Stimulated activated CD8-positive, alpha-beta memory T cell treated with anti-CD3 and anti-CD28 coated beads, Interleukin-2, amount 100 ng/mL, for 48 hours (primary cell): ENCODE results near the gene ERLIN1.

ENCODE experiments used
- DNase-seq, 2 donors: peaks; one replicate each; pipeline ENCODE4 v3.0.0-alpha.2; 2020; ENCODE audit warnings: low read depth in 2 of 2

ERLIN1 gene

DNA sequence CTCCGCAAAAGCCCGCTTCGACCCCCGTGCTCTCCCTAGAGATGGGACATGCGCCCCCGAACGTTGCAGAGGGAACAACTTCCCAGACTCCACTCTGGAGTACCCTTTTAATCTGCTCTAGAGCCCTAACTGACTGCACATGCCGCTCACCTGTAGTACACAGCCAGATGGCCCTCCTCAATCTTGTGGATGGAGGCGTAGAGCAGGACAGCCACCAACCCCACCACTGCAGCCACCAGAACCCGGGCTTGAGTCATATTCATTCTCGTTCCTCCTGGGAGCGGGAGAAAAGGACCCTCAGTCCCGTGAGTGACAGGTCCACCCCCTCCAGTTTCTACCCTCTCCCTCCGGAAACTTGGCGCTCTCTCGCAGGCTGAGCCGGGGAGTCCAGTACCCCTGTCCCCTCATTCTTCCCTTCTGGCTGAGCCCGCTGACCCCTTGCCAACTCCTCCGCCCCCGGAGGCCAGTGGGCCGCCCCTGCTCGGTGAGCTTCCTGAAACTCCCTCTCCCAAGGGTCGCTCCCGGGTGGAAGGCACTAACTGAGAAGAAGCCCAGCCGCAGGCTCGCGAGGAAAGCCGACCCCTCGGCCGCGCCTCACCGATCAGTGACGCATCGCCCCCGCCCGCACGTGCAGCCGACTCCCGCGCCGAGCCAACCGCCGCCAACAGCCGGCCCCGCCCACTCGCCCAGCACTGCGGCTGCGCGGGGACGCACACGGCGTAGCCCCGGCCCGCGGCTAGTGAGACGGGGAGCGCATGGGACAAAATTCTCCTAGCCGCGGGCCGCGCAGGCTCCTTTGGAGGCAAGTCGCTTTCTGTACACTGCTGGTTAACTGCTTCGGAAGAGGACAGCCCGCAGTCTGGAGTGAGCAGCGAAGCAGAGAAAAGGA, at the start of gene ERLIN1:
ERLIN1 (minus strand) TSS at position 666 of the 889 bp plus-strand sequence; CDS start at position 263, 403 bp downstream.
- DNase-seq, result peak; percentile 89 to 96

DNA sequence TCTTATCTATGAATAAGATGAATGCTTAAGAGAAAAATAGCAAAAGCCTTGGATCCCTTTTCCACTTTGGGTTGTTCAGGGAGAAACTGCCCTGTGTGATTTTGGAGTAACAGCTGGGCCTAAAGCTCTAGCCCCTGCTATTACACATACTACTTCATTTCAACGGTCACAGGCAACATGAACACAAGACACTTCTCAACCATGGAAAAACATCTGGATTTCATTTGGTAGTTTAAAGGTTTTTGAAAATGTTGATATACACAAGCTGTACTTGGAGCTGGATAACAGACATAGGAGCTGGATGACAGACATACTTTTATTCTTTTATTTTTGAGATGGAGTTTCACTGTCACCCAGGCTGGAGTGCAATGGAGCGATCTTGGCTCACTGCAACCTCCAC, 46.3 kb upstream of the ERLIN1 start:
- no peak for DNase-seq

DNA sequence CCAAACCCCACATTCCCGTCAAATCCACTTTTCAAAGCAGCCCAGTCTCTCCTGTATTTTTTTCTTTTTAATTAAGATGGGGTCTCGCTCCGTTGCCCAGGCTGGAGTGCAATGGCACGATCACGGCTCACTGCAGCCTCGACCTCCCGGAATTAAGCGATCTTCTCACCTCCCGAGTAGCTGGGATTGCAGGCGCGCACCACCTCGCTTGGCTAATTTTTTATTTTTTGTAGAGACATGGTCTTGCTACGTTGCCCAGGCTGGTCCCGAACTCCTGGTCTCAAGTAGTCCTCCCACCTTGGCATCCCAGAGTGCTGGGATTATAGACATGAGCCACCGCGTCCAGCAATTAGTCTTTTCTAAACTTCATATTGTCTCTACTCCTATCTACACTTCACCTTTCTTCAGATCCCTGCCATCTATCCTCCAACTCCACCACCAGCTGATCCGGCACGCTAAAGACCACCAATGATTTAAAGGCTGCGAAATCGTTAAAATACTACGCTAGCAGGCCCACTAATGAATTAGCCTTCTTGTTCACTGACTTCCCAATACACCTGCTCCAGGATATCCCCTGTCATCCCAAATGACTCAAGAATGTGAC, 44.1 kb upstream of the ERLIN1 start:
- DNase-seq, result no peak

DNA sequence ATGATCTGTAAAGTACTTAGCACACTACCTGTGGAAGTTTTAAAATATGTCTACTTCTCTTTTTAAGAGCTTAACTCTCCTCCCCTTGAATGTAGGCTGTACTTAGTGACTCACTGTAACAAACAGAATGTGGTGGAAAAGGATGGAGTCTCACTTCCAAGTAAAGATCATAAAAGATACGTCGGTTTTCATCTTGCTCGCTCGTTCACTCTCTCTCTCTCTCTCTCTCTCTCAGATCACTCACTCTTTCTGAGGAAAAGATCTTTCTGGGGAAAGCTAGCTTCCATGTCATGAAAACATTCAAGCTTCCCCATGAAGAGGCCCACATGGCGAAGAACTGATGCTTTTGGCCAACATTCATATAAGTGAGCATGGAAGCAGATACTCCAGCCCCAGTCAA, 38.0 kb upstream of the ERLIN1 start:
- no peak for DNase-seq

DNA sequence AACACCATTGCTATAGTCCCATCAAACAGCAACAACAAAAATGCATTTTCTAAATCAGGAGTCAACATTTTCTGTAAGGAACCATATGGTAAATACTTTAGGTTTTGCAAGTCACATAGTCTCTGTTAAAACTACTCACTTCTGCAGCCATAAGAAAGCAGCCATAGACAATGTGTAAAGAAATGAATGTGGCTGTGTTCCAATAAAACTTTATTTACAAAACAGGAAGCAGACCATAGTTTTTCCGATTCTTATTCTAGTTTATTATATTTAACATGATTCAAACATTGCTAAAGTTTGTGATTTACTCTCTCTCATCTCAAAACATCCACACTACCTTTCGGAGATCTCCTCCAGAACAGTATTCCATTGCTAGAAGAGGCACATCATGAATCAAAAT, 36.7 kb upstream of the ERLIN1 start:
- DNase-seq, result no peak

DNA sequence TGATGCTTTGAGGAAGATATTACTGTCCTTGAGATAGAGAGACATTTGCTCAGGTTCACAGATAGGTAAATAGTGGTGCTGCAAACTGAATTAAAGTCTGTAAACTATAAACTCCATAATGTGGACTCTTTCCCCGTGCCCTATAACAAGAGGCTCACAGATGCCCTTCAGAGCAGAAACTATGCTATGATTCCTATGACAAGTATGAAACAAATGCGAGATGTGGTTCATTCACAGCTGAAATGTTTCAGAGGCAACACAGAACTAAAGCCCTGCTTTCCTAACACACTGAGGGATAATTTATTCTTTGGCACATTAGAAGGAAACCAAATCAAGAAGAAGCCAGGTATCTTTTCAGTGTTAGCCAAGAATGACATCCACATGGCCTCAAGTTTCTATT, 30.2 kb upstream of the ERLIN1 start:
- no peak for DNase-seq

DNA sequence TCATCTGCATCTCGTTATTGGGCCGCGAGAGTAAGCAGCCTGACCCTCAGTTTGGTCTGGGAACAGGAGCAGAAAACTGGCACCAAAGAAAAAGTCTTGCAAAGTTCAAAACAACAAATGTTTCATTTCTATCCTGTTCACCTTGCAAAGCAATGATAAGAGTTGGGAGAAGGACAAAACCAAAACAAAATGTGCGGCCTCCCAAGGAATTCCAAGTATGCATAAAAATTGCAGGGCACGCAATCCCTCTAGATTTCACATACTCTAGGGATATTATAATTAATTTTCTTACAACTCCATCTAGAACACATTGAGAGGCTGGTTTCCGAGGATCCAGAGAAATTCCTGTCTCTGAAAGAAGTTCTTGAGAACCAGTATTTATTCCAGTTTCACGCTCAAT, 23.5 kb upstream of the ERLIN1 start:
- no peak for DNase-seq

DNA sequence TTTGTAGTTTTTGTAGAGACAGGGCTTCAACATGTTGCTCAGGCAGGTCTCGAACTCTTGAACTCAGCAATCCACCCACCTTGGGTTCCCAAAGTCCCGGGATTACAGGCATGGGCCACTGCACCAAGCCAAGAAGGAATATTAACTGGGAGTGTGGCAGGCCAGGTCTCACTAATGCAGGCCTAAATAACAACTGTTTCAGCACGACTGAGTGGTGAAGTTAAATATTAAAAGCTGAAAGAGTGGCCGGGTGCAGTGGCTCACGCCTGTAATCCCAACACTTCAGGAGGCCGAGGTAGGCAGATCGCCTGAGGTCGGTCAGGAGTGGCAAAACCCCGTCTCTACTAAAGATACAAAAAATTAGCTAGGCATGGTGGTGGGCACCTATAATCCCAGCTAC, 22.4 kb upstream of the ERLIN1 start:
- no peak for DNase-seq

DNA sequence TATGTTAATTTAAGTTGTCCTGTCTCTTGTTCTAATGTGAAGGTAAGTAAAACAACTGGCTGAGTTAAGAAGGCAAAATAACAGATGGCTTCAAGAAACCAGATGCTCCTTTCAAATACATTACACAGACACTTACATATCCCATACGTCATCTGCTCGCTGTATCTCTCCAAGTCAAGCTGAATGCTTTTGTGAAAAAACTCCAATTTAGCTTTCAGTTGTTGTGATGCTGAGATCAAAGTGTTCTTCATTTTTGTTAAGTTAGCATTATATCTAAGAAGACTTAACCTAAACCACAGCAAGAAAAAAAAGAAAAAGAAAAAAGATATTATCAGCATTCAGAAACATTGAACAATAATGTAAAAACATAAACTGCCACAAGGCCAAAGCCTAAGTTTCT, 18.5 kb upstream of the ERLIN1 start:
- no peak for DNase-seq

DNA sequence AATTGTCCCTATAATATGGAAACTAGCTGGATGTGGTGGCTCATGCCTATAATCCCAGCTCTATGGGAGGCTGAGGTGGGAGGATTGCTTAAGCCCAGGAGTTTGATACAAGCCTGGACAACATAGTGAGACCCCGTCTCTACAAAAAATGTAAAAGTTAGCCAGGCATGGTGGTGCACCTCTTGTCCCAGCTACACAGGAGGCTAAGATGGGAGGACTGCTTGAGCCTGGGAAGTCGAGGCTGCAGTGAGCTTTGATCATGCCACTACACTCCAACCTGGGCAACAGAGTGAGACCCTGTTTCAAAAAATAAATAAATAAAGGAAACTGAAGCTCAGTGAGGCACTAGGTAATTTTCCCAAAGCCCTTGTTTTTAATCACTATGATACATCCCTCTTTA, 15.7 kb upstream of the ERLIN1 start:
- no peak for DNase-seq

DNA sequence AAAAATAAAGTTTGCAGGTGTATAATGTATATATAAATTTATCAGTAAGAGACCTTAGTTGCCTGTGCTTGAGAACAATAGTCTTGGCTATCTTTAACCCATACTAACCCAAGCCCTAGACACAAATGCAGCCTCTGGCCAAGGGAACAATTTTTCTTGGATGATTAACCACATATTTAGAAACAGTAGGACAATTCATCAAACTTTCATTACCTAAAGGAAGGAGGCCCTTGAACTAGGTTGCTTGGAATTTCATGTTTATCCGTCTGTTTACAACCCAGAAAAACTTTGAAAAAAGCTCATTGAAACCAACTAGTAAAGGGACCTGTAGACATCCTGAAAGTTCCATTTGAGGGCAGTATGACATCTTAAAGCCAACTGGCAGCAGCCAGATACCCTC, 8.9 kb upstream of the ERLIN1 start:
- no peak for DNase-seq

DNA sequence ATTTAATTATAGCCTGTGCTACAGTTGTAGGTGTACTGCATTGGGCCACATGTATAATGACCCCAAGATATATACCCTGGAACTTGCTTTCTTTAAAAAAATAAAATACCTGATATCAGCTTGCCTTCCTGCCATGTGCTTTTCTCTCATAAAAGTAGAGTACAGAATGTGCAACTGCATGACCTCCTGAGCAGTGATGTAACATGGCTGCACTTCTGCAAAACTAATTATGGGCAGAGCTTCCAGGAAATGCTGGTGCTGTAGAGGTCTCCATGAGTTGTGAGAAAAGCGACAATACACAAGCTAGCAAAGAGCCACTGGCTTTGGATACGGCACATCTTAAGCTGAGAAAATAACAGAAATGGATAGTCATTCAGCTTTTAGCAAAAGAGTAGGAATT, 6.5 kb upstream of the ERLIN1 start:
- DNase-seq, result no peak

DNA sequence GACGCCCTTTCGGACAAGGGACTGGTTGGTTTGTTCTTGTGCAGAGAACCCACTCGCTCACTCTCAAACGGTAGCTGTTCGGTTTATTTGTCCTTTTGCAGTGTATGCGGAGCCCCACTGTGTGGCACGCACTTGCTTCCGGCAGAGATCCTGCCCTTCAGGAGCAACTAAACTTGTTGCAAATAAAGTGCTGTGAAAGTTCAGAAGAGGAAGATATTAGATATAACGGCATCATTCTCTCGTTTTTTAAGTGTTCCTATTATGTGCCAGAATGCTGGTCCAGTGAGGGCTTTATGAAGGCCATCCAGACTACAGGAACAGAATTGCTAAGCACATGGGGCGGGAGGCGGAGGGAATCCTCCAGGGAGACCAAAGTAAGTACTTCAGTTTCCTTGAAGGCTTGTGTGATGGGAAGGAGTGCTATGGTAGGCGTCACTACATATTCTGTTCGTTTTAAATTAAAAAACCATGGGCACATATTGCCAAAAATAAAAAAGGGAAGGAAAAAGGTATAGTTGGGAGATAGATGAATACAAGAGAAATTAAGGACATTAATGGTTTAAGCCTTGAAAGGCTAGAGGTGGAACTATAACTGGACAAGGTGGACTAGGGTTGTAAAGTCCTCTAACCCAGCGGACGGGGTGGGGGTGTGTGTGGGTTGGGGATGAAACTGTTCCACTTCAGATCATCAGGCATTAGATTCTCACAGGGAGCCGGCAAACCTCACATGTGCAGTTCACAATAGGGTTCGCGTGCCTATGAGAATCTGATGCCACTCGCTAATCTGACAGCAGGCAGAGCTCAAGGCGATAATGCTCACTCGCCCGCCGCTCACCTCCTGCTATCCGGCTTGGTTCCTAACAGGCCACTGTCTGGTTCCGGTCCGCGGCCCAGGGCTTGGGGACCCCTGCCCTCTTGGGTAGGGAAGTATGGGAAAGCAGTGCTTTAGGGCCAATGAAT, 704 bp upstream of the ERLIN1 start:
- peak in 1 of 2 donors; percentile 28 for DNase-seq

DNA sequence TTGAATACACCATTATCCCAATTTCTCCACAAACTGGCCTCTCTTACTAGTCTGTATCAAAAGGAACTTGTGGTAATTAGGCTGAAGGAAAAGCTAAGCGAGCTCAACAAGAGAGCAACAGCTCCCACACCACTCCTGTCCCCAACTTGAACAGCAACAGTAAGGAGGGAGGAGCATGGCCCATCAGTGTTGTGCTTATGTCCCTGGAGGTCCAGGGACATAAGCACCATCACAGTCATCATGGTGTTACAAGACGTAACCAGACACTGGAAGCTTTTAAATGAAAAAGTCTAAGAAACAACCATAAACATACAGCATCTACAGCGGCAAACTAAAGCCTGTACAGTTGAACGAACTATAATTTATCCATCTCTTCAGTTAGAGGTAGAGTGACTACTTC, 989 bp downstream of the ERLIN1 start:
- no peak for DNase-seq

DNA sequence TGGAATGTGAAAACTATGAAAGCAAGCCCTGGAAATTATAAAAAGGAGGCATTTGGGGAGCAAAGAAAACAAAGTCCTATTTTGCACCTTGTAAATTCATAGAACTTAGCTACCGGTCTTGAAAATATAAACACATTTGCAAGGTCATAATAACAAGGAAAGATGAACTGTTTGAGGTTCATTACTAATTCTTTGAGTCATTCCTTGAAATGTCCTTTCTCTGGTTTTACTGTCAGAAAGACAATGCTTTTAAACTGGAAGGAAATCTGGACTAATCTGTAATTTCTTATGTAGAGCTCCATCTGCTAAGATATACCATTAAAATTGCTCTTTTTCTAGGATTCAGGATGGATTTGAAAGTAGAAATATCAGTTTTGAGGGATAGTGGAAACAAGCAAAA, 1.4 kb downstream of the ERLIN1 start:
- no peak for DNase-seq

DNA sequence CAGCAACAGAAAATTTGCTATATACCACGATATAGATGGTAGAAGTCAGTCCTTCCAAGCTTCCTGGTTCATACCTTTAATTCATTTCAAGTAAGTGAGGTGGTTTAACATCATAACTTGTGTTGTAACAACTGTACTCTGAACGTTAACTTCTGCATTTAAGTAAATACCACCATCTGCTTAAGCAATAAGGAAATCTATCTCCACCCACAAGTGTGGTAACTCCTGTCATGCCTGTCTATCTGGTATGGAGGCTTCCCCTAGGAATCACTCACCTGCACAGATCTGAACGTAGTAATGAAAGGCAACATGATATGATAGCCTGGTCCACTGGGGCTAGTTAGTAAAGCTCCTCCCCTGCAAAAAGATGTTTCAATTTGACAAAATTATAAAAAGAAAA, 2.3 kb downstream of the ERLIN1 start:
- no peak for DNase-seq

DNA sequence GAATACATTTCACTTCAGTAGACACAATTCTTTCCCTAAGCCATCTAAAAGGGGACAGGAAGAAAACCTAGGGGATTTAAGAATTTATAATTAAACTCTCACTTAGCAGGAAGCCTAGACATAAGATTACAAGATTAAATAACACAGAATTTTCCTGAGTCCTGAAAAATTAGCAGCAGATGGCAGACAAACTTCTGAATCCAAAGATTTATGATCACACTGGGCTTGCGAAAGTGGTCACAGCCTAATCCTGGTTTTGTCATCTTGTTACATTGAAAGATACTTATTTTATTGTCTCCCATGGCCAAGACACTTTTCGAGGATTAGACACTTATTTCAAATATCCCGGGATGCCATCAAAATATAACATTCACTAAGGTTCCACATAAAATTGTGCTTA, 2.9 kb downstream of the ERLIN1 start:
- DNase-seq, result no peak

DNA sequence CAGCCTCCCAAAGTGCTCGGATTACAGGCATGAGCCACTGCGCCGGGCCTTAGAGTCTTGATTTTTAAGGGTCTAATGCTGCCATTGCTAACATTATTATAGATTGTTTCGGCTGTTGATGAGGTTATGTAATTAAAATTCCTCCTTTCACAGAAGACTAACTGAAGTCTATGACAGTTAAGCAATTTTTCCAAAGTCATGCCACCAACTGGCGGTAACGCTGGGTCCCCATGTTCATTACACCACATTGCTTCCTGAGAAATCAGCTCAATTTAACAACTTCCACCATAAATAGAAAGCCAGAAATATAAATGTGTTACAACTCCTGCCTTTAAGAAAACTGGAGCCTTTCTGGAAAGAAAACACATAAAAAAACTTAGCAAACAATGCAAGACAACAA, 3.5 kb downstream of the ERLIN1 start:
- no peak for DNase-seq

DNA sequence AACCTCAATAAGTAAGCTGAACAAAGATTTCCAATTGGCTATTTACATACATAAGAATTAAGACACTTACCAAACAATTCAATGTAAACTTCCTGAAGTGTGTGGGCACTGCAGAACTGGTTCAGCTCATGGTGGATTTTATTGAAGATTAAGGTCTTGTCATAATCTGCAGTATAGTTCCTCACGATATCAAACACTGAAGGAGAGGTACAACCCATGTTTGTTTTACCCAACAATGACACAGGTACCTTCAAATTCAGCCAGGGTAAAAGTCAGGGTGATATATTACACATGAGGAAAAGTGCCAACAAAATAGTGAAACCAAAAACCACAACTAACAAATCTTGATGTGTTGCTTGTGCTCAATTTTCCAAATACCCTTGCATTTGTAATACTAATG, 10.0 kb downstream of the ERLIN1 start:
- no peak for DNase-seq

DNA sequence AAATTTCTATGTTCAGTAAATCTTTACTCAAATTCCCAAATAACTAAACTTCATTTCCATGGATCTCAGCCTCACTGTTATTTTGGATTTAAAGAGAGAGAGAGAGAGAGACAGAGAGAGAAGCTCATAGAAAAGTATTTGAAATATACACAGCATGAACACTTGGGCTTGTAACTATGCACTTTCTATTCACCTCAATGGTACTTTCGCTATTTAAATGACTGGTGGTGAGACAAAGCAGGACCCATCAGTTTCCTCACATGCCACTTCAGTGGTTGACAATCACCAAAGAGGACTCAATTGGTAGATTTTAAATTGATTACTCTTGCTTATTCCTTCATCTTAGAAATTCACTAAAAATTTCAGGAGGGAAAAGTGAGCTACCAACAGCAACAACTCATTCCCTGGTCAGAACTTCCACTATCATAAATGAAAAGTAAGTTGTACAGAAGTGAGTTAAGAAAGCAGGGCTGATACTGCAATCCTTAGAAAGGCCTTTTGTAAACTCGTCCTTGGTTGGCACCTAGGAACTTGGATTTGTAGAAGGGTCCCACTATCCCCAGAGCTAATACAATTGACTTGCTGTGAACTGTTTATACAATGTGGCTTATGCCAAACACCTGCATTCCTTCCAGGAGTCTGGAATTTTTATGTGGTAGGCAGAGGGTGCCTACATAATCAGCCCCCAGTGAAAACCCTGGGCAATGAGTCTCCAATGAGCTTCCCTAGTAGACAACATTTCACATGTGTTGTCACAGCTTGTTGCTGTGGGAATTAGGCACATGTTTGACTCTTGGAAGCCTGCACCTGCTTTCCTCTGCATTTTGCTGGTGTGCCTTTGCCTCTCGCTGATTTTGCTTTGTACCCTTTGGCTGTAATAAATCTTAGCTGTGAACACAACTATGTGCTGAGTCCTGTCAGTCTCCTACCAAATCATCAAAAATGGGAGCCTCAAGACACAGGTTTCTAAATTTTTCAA, 10.8 kb downstream of the ERLIN1 start:
- DNase-seq, result no peak

DNA sequence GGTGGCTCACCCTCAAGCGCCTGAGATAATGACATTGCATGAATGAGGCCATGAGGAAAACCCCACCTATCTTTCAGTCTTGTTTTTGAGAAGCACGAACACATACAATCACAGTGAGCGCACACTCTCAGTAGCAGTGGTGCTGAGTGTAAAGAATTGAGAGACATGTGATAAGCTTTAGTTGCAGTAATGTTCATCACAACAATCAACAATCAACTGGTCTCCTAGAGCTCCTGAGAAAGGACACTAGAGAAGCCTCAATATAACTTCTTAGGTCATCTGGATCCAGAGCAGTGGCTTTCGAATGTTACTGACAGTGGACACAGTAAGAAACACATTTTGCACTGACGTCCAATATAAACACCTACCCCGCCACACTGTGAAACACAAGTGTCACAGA, 12.8 kb downstream of the ERLIN1 start:
- no peak for DNase-seq
